Choroid plexus epithelial cell (primary cell): ENCODE results near the gene KRTAP1-5.
"Not testable (repeated sequence)": the region's sequence is repeated elsewhere in the genome, so short reads cannot be mapped to it uniquely, and the experiment has no call there.

Source experiments
- DNase-seq: peaks from one replicate; pipeline ENCODE4 v3.0.0-alpha.2; 2010; ENCODE audit warnings: low read depth
- H3K4me3 ChIP-seq: 2 replicates; pipeline ENCODE4 v1.5.1; 2011; ENCODE audit warnings: low read depth, mild to moderate bottlenecking, control low read depth, low read length, moderate library complexity
- TF ChIP-seq, protein P1 (sequence below): conservative IDR thresholded peaks from 2 replicates; pipeline ENCODE4 v1.5.1; 2011; ENCODE audit warnings: low read depth, mild to moderate bottlenecking, control low read depth, inconsistent platforms, low read length, moderate library complexity

Gene KRTAP1-5

GRCh38 chr17:41042953-41043352 lies 15.9 kb upstream of the KRTAP1-5 start:
- TF ChIP-seq, protein P1, sequence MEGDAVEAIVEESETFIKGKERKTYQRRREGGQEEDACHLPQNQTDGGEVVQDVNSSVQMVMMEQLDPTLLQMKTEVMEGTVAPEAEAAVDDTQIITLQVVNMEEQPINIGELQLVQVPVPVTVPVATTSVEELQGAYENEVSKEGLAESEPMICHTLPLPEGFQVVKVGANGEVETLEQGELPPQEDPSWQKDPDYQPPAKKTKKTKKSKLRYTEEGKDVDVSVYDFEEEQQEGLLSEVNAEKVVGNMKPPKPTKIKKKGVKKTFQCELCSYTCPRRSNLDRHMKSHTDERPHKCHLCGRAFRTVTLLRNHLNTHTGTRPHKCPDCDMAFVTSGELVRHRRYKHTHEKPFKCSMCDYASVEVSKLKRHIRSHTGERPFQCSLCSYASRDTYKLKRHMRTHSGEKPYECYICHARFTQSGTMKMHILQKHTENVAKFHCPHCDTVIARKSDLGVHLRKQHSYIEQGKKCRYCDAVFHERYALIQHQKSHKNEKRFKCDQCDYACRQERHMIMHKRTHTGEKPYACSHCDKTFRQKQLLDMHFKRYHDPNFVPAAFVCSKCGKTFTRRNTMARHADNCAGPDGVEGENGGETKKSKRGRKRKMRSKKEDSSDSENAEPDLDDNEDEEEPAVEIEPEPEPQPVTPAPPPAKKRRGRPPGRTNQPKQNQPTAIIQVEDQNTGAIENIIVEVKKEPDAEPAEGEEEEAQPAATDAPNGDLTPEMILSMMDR = no peak
- DNase-seq = no peak
- no peak overlapping the region for H3K4me3 ChIP-seq

- peak; percentile 17 for DNase-seq
- H3K4me3 ChIP-seq = not testable (repeated sequence)
Observed at GRCh38 chr17:41040783-41041571, 14.0 kb upstream of the KRTAP1-5 start, which contains the start of gene KRTAP1-1. KRTAP1-1 (minus strand) TSS chr17:41041450; CDS start chr17:41041397, 53 bp downstream.

DNA sequence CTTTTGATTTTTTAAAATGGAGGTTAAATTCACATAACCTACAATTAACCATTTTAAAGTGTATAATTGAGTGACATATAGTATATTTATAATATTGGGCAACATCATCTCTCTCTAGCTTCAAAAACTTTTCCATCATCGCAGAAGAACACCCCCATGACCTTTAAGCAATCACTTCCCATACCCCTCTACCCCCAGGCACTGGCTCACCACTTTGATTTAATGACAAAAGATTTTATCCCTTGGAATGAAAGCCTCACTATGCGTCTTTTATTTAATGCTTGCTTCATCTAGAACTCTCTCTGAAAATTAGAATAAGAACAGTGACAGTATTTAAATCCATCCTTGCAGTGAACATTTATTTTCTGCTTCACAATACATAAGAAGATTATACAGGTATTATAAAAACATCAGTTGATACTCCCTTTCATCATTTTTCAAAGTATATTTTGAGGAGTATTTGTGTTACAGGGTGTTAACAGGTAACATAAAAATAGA lies 10.9 kb upstream of the KRTAP1-5 start:
- TF ChIP-seq, protein P1 = no peak
- no peak for DNase-seq

GRCh38 chr17:41034346-41034935 lies 7.4 kb upstream of the KRTAP1-5 start, which contains the start of gene KRTAP1-3:
KRTAP1-3 (minus strand) TSS chr17:41034874; CDS start chr17:41034821, 53 bp downstream.
- not testable (repeated sequence) for H3K4me3 ChIP-seq, DNase-seq

More for the DNA sequence above, 10.9 kb upstream of the KRTAP1-5 start:
- no peak overlapping the region for H3K4me3 ChIP-seq

- DNase-seq = no peak
- no peak within 1 kb of the TSS for H3K4me3 ChIP-seq
- TF ChIP-seq, protein P1 = no peak
Observed at GRCh38 chr17:41029633-41030245, 2.7 kb upstream of the KRTAP1-5 start, which contains the start of gene KRTAP1-4. KRTAP1-4 (minus strand) TSS chr17:41030195; CDS start chr17:41030078, 117 bp downstream.

GRCh38 chr17:41024697-41025096 lies 2.3 kb downstream of the KRTAP1-5 start:
- DNase-seq = peak; percentile 14
- no peak overlapping the region for H3K4me3 ChIP-seq
- TF ChIP-seq, protein P1 = no peak

GRCh38 chr17:41020336-41020735 lies 6.7 kb downstream of the KRTAP1-5 start:
- no peak for DNase-seq
- no peak overlapping the region for H3K4me3 ChIP-seq
- TF ChIP-seq, protein P1 = no peak
